Endothelial cell of umbilical vein (primary cell): ENCODE results near the gene SOHLH2. TPM values are rescaled to one million over a fixed set of nuclear protein-coding genes. Genes with fewer than 3 reads are reported as not detected.

Experiments used
- BruUV-seq: library from RNA; stranded (reverse); fragments of 400-500 nt; replicated peaks from 2 replicates; lab custom pipeline; 2021; lab: Mats Ljungman, UMichigan
- CTCF ChIA-PET: fragments of 300-600, 350-600 bp; sonication (Branson Sonifier 250); formaldehyde crosslinking; loops from one replicate; lab custom pipeline; 2021; ENCODE audit warnings: antibody characterized with exemption, inconsistent platforms; lab: Charles Lee
- POLR2A ChIA-PET: fragments of 300-600, 350-600 bp; sonication (Branson Sonifier 250); formaldehyde crosslinking; loops from one replicate; lab custom pipeline; 2021; ENCODE audit warnings: antibody characterized with exemption, inconsistent platforms; lab: Charles Lee
- DNase-seq: peaks from one replicate; pipeline ENCODE4 v3.0.0-alpha.2; 2011; ENCODE audit warnings: low read depth, low spot score
- FAIRE-seq: peaks from 2 replicates; lab custom pipeline; 2011; peaks lifted over from hg19 to GRCh38; lab: Jason Lieb, UNC
- H2AFZ ChIP-seq: 2 replicates; pipeline ENCODE4 v1.6.0; 2012; ENCODE audit warnings: low read depth, low read length, control low read depth, inconsistent platforms
- H3K27ac ChIP-seq: 2 replicates; pipeline ENCODE4 v1.5.1; 2011; ENCODE audit warnings: low read depth, mild to moderate bottlenecking, control low read depth, low read length, moderate library complexity; ENCODE audit not compliant: insufficient read depth
- H3K27me3 ChIP-seq, 2 experiments: 2 replicates each; pipeline versions ENCODE4 v1.6.0 to v1.6.1; 2011; ENCODE audit warnings: low read length in 2 of 2, mixed read lengths in 1 of 2; ENCODE audit not compliant: control insufficient read depth in 2 of 2, insufficient read depth in 2 of 2
- H3K36me3 ChIP-seq, 2 experiments: 2 replicates in 1 of 2; 3 replicates in 1 of 2; pipeline ENCODE4 v1.5.1; 2011; ENCODE audit warnings: low read length in 2 of 2, mild to moderate bottlenecking in 1 of 2, moderate library complexity in 1 of 2; ENCODE audit not compliant: control insufficient read depth in 2 of 2, insufficient read depth in 2 of 2; ENCODE audit errors: extremely low read depth in 1 of 2
- H3K4me1 ChIP-seq: 3 replicates; pipeline ENCODE4 v1.5.1; 2011; ENCODE audit warnings: mild to moderate bottlenecking, low read length; ENCODE audit not compliant: control insufficient read depth, insufficient read depth; ENCODE audit errors: extremely low read depth
- H3K4me2 ChIP-seq: 2 replicates; pipeline ENCODE4 v1.6.1; 2011; ENCODE audit warnings: low read length, control low read depth, mixed read lengths; ENCODE audit not compliant: insufficient read depth
- H3K4me3 ChIP-seq, 3 experiments: fragments of 200-600 bp in 1 of 3; sonication (generic), shearing (Covaris generic) in 1 of 3; replicated peaks in 1 of 3; 2 replicates each; pipeline ENCODE4 v1.5.1; 2011 to 2016; ENCODE audit warnings: control low read depth in 3 of 3, low read length in 3 of 3, mild to moderate bottlenecking in 2 of 3, inconsistent platforms in 1 of 3, low read depth in 1 of 3, moderate library complexity in 1 of 3; ENCODE audit not compliant: insufficient read depth in 1 of 3
- H3K79me2 ChIP-seq: 2 replicates; pipeline ENCODE4 v1.6.0; 2012; ENCODE audit warnings: low read length, inconsistent platforms; ENCODE audit not compliant: control insufficient read depth, insufficient read depth
- H3K9ac ChIP-seq: replicated peaks from 2 replicates; pipeline ENCODE3; 2011; ENCODE audit warnings: low read length, control low read depth; ENCODE audit not compliant: insufficient read depth; ENCODE audit errors: extremely low read depth
- H3K9me1 ChIP-seq: replicated peaks from 3 replicates; pipeline ENCODE4 v1.6.0; 2011; ENCODE audit warnings: mild to moderate bottlenecking, low read length; ENCODE audit not compliant: control insufficient read depth, insufficient read depth; ENCODE audit errors: extremely low read depth
- H3K9me3 ChIP-seq: replicated peaks from 2 replicates; pipeline ENCODE4 v1.5.1; 2012; ENCODE audit warnings: low read length, inconsistent platforms; ENCODE audit not compliant: control insufficient read depth, insufficient read depth
- H4K20me1 ChIP-seq: replicated peaks from 2 replicates; pipeline ENCODE3; 2011; ENCODE audit warnings: mild to moderate bottlenecking, low read length; ENCODE audit not compliant: control insufficient read depth, insufficient read depth; ENCODE audit errors: extremely low read depth
- CTCF ChIP-seq, 2 donors: IDR thresholded peaks; 1 replicate in 1 of 2; 2 replicates in 1 of 2; pipeline ENCODE4 v1.5.1; 2011; ENCODE audit warnings: low read length in 2 of 2, mild to moderate bottlenecking in 2 of 2, moderate library complexity in 2 of 2, control low read depth in 1 of 2, inconsistent platforms in 1 of 2, low read depth in 1 of 2; ENCODE audit not compliant: insufficient read depth in 1 of 2; ENCODE audit errors: extremely low read depth in 1 of 2
- EZH2 ChIP-seq: IDR thresholded peaks from 2 replicates; pipeline ENCODE4 v1.6.1; 2012; ENCODE audit warnings: borderline replicate concordance, low read depth, mild to moderate bottlenecking, moderate library complexity, low read length, inconsistent platforms; ENCODE audit not compliant: severe bottlenecking
- FOS ChIP-seq: IDR thresholded peaks from 2 replicates; pipeline ENCODE4 v1.6.1; 2011; ENCODE audit warnings: mild to moderate bottlenecking, low read length, moderate library complexity, borderline replicate concordance; ENCODE audit not compliant: insufficient read depth
- GATA2 ChIP-seq: IDR thresholded peaks from 2 replicates; pipeline ENCODE4 v1.7.0; 2011; ENCODE audit warnings: low read depth, mild to moderate bottlenecking, moderate library complexity, mixed read lengths, low read length; ENCODE audit not compliant: insufficient read length, insufficient read depth
- JUN ChIP-seq: IDR thresholded peaks from 2 replicates; pipeline ENCODE4 v1.6.1; 2011; ENCODE audit warnings: borderline replicate concordance, low read depth; ENCODE audit not compliant: insufficient read length, insufficient read depth
- MYC ChIP-seq: IDR thresholded peaks from one replicate; pipeline ENCODE4 v1.6.1; 2011; ENCODE audit warnings: mild to moderate bottlenecking, low read depth, low read length
- POLR2A ChIP-seq: IDR thresholded peaks from 2 replicates; pipeline ENCODE4 v1.6.1; 2012; ENCODE audit warnings: low read depth, mild to moderate bottlenecking, control low read depth, low read length
- POLR2AphosphoS5 ChIP-seq: IDR thresholded peaks from 2 replicates; pipeline ENCODE4 v1.6.1; 2012; ENCODE audit warnings: low read depth, mild to moderate bottlenecking, control low read depth, low read length, moderate library complexity; ENCODE audit not compliant: insufficient read depth
- dilution Hi-C: fragments of 300-500 bp; cut with MboI; formaldehyde crosslinking; loops from one replicate; pipeline ENCODE4 v1.15.0; 2019; ENCODE audit warnings: low sequenced_read_pairs; ENCODE audit not compliant: extremely low pct_ligation_motif_present
- intact Hi-C: fragments of 100-400 bp; cut with micrococcal nuclease; formaldehyde crosslinking; loops from one replicate; pipeline ENCODE4 v1.10.0; 2022
- polyA plus RNA-seq, 4 experiments: library from polyadenylated mRNA; depleted of rRNA in 3 of 4; stranded (reverse) in 3 of 4; unstranded in 1 of 4; fragments of >200 nt; gene quantifications; 2 replicates each; pipeline versions ENCODE4 v1.2.1 to v1.2.3, GENCODE V29; 2011 to 2012; ENCODE audit warnings: missing spikeins in 1 of 4
- total RNA-seq: library from RNA; stranded (reverse); gene quantifications from 2 replicates; pipeline ENCODE4 v1.2.3, GENCODE V29; 2021
- TF ChIP-seq, protein P1 (sequence below): IDR thresholded peaks from 2 replicates; pipeline ENCODE4 v1.6.1; 2011; ENCODE audit not compliant: insufficient read depth, insufficient read length

Gene SOHLH2
- total and polyA plus RNA-seq, 2 donors (not counting 3 experiments of a cell fraction or from before 2014, with no cell fraction given): 0.11 to 0.55 TPM

- no peaks in the 10 kb centered on the region for H3K79me2 ChIP-seq
- no peaks in the 10 kb centered on the region for H4K20me1 ChIP-seq
- peaks cover 6% of the 10 kb centered on the region for H3K4me1 ChIP-seq
- no peak overlapping the region for H3K9ac ChIP-seq
- CTCF ChIA-PET: no interaction called here
- no peaks in the 10 kb centered on the region for H3K36me3 ChIP-seq
- no peak overlapping the region for H3K4me3 ChIP-seq
- no peaks in the 10 kb centered on the region for H3K9me1 ChIP-seq
- DNase-seq (no peak), FAIRE-seq (no peak)
- BruUV-seq: no TSS peak
- POLR2A ChIA-PET: interaction anchor here (0.5 kb wide), 1 partner anchor 1351 kb away, joined by 7 read pairs; no protein-coding TSS in a partner anchor
- no peak overlapping the region for H2AFZ ChIP-seq
- TF ChIP-seq POLR2A (no peak), POLR2AphosphoS5 (no peak), GATA2 (no peak), MYC (no peak), FOS (no peak), JUN (no peak), CTCF (IDR thresholded peaks at IDR 0.05; ENCODE audit: extremely low read depth in 1 of 2, insufficient read depth in 1 of 2, low read depth in 1 of 2, low read length in 2 of 2) (no peak), EZH2 (no peak)
- TF ChIP-seq, protein P1, sequence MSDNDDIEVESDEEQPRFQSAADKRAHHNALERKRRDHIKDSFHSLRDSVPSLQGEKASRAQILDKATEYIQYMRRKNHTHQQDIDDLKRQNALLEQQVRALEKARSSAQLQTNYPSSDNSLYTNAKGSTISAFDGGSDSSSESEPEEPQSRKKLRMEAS: no peak
- no peaks in the 10 kb centered on the region for H3K9me3 ChIP-seq
- peaks cover 21 to 22% of the 10 kb centered on the region in 2 experiments for H3K27me3 ChIP-seq
- intact Hi-C loops (no loop called here), dilution Hi-C loops (no loop called here)
- H3K27ac ChIP-seq: no peak overlapping the region
- H3K4me2 ChIP-seq: no peak overlapping the region
These were observed 84.8 kb downstream of the SOHLH2 start for GRCh38 chr13:36129539-36129938.
